Liver (tissue), 9 donors: ENCODE measurements around the gene MYO1B. TPM values are rescaled to one million over a fixed set of nuclear protein-coding genes. Genes with fewer than 3 reads are reported as not detected.

Experiments
- DNase-seq: peaks from one replicate; pipeline ENCODE4 v3.0.0-alpha.2; 2017; ENCODE audit warnings: low spot score
- H3K27ac ChIP-seq, 2 donors: one replicate each; pipeline ENCODE4 v1.7.0; 2013; ENCODE audit warnings: inconsistent platforms in 2 of 2, low read length in 2 of 2, control low read depth in 1 of 2, low read depth in 1 of 2, mild to moderate bottlenecking in 1 of 2
- H3K27me3 ChIP-seq, 4 donors: one replicate each; pipeline versions ENCODE4 v1.6.1 to v1.7.0; 2013; ENCODE audit warnings: low read length in 3 of 4, inconsistent platforms in 1 of 4, mild to moderate bottlenecking in 1 of 4, moderate library complexity in 1 of 4; ENCODE audit not compliant: control insufficient read depth in 4 of 4, insufficient read depth in 4 of 4
- H3K36me3 ChIP-seq, 4 donors: one replicate each; pipeline versions ENCODE4 v1.6.1 to v1.7.0; 2013; ENCODE audit warnings: low read length in 3 of 4, mild to moderate bottlenecking in 3 of 4, low read depth in 1 of 4, moderate library complexity in 1 of 4; ENCODE audit not compliant: control insufficient read depth in 4 of 4, insufficient read depth in 3 of 4
- H3K4me1 ChIP-seq, 4 donors: one replicate each; pipeline versions ENCODE4 v1.6.1 to v1.7.0; 2013; ENCODE audit warnings: low read length in 3 of 4, mild to moderate bottlenecking in 3 of 4, moderate library complexity in 1 of 4; ENCODE audit not compliant: control insufficient read depth in 4 of 4, insufficient read depth in 4 of 4
- H3K4me3 ChIP-seq, 3 donors: one replicate each; pipeline versions ENCODE4 v1.6.1 to v1.7.0; 2013; ENCODE audit warnings: low read length in 3 of 3, control low read depth in 1 of 3, low read depth in 1 of 3, mild to moderate bottlenecking in 1 of 3
- H3K9ac ChIP-seq, 2 donors: one replicate each; pipeline ENCODE4 v1.7.0; 2013; ENCODE audit warnings: low read length in 2 of 2, mild to moderate bottlenecking in 2 of 2, moderate library complexity in 2 of 2, control low read depth in 1 of 2, low read depth in 1 of 2
- H3K9me3 ChIP-seq, 4 donors: one replicate each; pipeline versions ENCODE4 v1.6.1 to v1.7.0; 2013; ENCODE audit warnings: low read length in 3 of 4; ENCODE audit not compliant: control insufficient read depth in 4 of 4
- EGR1 ChIP-seq, 2 donors: IDR thresholded peaks; 2 replicates each; pipeline ENCODE4 v1.6.1; 2016 to 2018; ENCODE audit warnings: antibody characterized with exemption in 2 of 2, low read depth in 2 of 2
- FOXA1 ChIP-seq: IDR thresholded peaks from 2 replicates; pipeline ENCODE4 v1.6.1; 2016; ENCODE audit warnings: antibody characterized with exemption
- GABPA ChIP-seq, 2 donors: IDR thresholded peaks in 1 of 2; conservative IDR thresholded peaks in 1 of 2; 2 replicates each; pipeline ENCODE4 v1.6.1; 2016; ENCODE audit warnings: antibody characterized with exemption in 2 of 2, mild to moderate bottlenecking in 1 of 2, moderate library complexity in 1 of 2
- HNF4A ChIP-seq, 2 donors: conservative IDR thresholded peaks; 2 replicates each; pipeline ENCODE4 v1.6.1; 2016; ENCODE audit warnings: antibody characterized with exemption in 2 of 2, mild to moderate bottlenecking in 2 of 2
- HNF4G ChIP-seq: IDR thresholded peaks from 2 replicates; pipeline ENCODE4 v1.6.1; 2016; ENCODE audit warnings: antibody characterized with exemption
- JUND ChIP-seq, 2 donors: IDR thresholded peaks; 2 replicates each; pipeline ENCODE4 v1.6.1; 2016; ENCODE audit warnings: antibody characterized with exemption in 2 of 2
- NR2F2 ChIP-seq: IDR thresholded peaks from 2 replicates; pipeline ENCODE4 v1.6.1; 2016; ENCODE audit warnings: antibody characterized with exemption
- RAD21 ChIP-seq, 2 donors: IDR thresholded peaks; 2 replicates each; pipeline ENCODE4 v1.6.1; 2016; ENCODE audit warnings: antibody characterized with exemption in 2 of 2, mild to moderate bottlenecking in 2 of 2
- RXRA ChIP-seq, 2 donors: IDR thresholded peaks; 2 replicates each; pipeline ENCODE4 v1.6.1; 2017 to 2018; ENCODE audit warnings: antibody characterized with exemption in 2 of 2, mild to moderate bottlenecking in 1 of 2
- TAF1 ChIP-seq: conservative IDR thresholded peaks from 2 replicates; pipeline ENCODE4 v1.6.1; 2016; ENCODE audit warnings: antibody characterized with exemption, mild to moderate bottlenecking
- YY1 ChIP-seq: IDR thresholded peaks from 2 replicates; pipeline ENCODE4 v1.6.1; 2016; ENCODE audit warnings: antibody characterized with exemption, mild to moderate bottlenecking
- WGBS: extraction: QIAGEN DNeasy Blood & Tissue Kit; methylation state at CpG from one replicate; pipeline ENCODE4 v1.1.7; 2013; 5-methylcytosine and 5-hydroxymethylcytosine counted together
- polyA plus RNA-seq, 2 donors: library from polyadenylated mRNA; stranded (reverse) in 1 of 2; unstranded in 1 of 2; fragments of 200-250 nt in 1 of 2; fragments of >200 nt in 1 of 2; fragmentation: Nextera tagmentation in 1 of 2; extraction: Ambion mirVana in 1 of 2; gene quantifications; one replicate each; pipeline versions ENCODE4 v1.2.1 to v1.2.3, GENCODE V29; 2013 to 2015
- total RNA-seq, 2 donors: library from RNA; depleted of rRNA; stranded (reverse); fragments of >200 nt; gene quantifications; one replicate each; pipeline ENCODE4 v1.2.3, GENCODE V29; 2014
- TF ChIP-seq, protein P1 (sequence below): IDR thresholded peaks from 2 replicates; pipeline ENCODE4 v1.6.1; 2016; ENCODE audit warnings: antibody characterized with exemption
- TF ChIP-seq, protein P2 (sequence below): IDR thresholded peaks from 2 replicates; pipeline ENCODE4 v1.6.1; 2016; ENCODE audit warnings: antibody characterized with exemption
- TF ChIP-seq, protein P3 (sequence below): fragments of 150-350 bp; IDR thresholded peaks from 2 replicates; pipeline ENCODE4 v1.5.1; 2017; ENCODE audit warnings: improper control_type of control experiment, low read depth, low read length; ENCODE audit not compliant: missing input control
- TF ChIP-seq, protein P4 (sequence below): IDR thresholded peaks from 2 replicates; pipeline ENCODE4 v1.6.1; 2016; ENCODE audit warnings: antibody characterized with exemption
- TF ChIP-seq, protein P5 (sequence below): IDR thresholded peaks from 2 replicates; pipeline ENCODE4 v1.6.1; 2016; ENCODE audit warnings: antibody characterized with exemption, mild to moderate bottlenecking
- donor health status: healthy.
- donor health status: healthy.
- donor health status: healthy.
- donor health status: healthy.
- donor health status: healthy.

MYO1B gene
- total and polyA plus RNA-seq, 4 donors: 66.5 to 434 (median 117) TPM

DNA sequence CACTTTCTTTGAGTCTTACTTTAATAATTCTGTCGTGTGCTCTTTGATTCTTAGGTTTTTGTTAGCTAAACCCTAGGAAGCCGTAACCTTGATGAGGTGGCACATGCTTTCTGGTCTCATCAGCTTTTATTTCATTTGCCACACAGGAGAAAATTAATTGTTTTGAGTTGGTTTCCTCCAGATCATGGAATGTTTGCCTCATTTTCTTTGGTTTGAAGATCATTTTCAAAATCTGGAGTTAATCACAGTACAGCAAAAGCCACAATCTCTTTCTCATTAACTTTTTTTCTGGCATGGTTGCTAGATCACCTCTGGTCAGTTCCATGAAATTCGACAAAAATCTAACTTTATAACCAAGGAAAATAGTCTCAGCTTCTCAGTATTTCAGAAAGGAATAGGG is 182.9 kb downstream of the MYO1B start:
- Histone ChIP-seq H3K9ac (no peak overlapping the region), H3K27me3 (no peaks in the 10 kb centered on the region), H3K4me1 (no peaks in the 10 kb centered on the region), H3K4me3 (no peak overlapping the region), H3K36me3 (peaks cover 1 to 21% (median 12%) of the 10 kb centered on the region in 4 donors), H3K9me3 (no peaks in the 10 kb centered on the region), H3K27ac (no peak overlapping the region)
- WGBS: 90% methylated on average over 3 of the region's 3 CpGs
- no peak for TF ChIP-seq FOXA1
- TF ChIP-seq, protein P1, sequence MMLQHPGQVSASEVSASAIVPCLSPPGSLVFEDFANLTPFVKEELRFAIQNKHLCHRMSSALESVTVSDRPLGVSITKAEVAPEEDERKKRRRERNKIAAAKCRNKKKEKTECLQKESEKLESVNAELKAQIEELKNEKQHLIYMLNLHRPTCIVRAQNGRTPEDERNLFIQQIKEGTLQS: no peak
- TF ChIP-seq HNF4A (conservative IDR thresholded peaks at IDR 0.05): no peak
- no peak for TF ChIP-seq GABPA (IDR thresholded peaks at IDR 0.05 in 1 of 2, conservative IDR thresholded peaks at IDR 0.05 in 1 of 2)
- no peak for TF ChIP-seq EGR1 (IDR thresholded peaks at IDR 0.05; ENCODE audit: low read depth in 2 of 2)
- TF ChIP-seq, protein P2, sequence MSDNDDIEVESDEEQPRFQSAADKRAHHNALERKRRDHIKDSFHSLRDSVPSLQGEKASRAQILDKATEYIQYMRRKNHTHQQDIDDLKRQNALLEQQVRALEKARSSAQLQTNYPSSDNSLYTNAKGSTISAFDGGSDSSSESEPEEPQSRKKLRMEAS: no peak
- TF ChIP-seq YY1: no peak
- TF ChIP-seq JUND (IDR thresholded peaks at IDR 0.05): no peak
- no peak for TF ChIP-seq RXRA (IDR thresholded peaks at IDR 0.05)
- no peak for TF ChIP-seq HNF4G
- no peak for DNase-seq

DNA sequence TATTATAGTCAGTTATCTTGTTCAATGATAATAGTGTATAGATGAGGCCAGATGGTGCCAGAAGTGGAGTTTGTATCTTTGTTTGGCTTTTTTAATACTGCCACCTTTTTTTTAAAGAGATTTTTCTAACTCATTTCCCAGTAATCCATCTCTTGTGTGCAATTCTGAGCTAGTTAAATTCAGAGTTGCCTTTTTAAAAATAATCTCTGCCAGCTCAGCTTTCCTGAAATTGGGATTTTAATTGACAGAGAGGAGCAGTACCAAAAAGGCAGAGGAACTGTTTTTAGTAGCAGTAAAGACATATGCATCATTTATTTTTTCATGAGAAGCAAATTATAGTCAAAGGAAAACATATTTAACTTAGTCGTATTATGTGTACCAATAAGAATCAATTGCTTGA is 185.3 kb downstream of the MYO1B start:
- WGBS: 82% methylated on average over 1 of the region's 1 CpG
- no peaks in the 10 kb centered on the region for H3K27me3 ChIP-seq
- no peaks in the 10 kb centered on the region for H3K9me3 ChIP-seq
- no peak for DNase-seq
- no peak overlapping the region for H3K27ac ChIP-seq
- peaks cover 0 to 5% (median 2%) of the 10 kb centered on the region in 4 donors for H3K36me3 ChIP-seq
- H3K4me1 ChIP-seq: no peaks in the 10 kb centered on the region
- no peak overlapping the region for H3K9ac ChIP-seq
- no peak for TF ChIP-seq HNF4G
- H3K4me3 ChIP-seq: no peak overlapping the region

DNA sequence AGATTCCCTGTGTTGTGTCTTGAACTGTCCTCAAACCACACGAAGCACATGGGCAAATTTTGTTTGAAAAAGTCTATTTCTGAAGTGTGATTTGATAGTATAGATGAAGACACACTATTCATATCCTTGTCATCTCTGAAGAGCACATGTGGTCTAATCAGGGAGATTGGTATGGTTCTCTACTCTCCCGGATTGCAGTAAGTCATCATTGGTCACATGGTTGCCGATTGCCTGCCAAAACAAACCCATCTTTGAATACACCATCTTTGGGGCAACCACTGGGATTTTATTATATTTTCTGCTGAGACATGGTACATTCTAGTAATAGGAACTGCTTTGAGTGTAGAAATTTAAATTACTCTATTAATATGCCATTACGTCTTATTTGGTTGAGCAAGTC is 186.9 kb downstream of the MYO1B start:
- Histone ChIP-seq H3K4me1 (no peaks in the 10 kb centered on the region), H3K9ac (no peak overlapping the region), H3K27me3 (no peaks in the 10 kb centered on the region), H3K4me3 (no peak overlapping the region), H3K27ac (no peak overlapping the region), H3K9me3 (no peaks in the 10 kb centered on the region), H3K36me3 (no peaks in the 10 kb centered on the region)
- no peak for DNase-seq
- 76% methylated on average over 4 of the region's 4 CpGs for WGBS
- TF ChIP-seq, protein P2: no peak
- TF ChIP-seq, protein P1: no peak
- TF ChIP-seq RAD21 (IDR thresholded peaks at IDR 0.05): no peak
- TF ChIP-seq, protein P3, sequence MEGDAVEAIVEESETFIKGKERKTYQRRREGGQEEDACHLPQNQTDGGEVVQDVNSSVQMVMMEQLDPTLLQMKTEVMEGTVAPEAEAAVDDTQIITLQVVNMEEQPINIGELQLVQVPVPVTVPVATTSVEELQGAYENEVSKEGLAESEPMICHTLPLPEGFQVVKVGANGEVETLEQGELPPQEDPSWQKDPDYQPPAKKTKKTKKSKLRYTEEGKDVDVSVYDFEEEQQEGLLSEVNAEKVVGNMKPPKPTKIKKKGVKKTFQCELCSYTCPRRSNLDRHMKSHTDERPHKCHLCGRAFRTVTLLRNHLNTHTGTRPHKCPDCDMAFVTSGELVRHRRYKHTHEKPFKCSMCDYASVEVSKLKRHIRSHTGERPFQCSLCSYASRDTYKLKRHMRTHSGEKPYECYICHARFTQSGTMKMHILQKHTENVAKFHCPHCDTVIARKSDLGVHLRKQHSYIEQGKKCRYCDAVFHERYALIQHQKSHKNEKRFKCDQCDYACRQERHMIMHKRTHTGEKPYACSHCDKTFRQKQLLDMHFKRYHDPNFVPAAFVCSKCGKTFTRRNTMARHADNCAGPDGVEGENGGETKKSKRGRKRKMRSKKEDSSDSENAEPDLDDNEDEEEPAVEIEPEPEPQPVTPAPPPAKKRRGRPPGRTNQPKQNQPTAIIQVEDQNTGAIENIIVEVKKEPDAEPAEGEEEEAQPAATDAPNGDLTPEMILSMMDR: no peak
- no peak for TF ChIP-seq RXRA (IDR thresholded peaks at IDR 0.05)
- TF ChIP-seq, protein P4, sequence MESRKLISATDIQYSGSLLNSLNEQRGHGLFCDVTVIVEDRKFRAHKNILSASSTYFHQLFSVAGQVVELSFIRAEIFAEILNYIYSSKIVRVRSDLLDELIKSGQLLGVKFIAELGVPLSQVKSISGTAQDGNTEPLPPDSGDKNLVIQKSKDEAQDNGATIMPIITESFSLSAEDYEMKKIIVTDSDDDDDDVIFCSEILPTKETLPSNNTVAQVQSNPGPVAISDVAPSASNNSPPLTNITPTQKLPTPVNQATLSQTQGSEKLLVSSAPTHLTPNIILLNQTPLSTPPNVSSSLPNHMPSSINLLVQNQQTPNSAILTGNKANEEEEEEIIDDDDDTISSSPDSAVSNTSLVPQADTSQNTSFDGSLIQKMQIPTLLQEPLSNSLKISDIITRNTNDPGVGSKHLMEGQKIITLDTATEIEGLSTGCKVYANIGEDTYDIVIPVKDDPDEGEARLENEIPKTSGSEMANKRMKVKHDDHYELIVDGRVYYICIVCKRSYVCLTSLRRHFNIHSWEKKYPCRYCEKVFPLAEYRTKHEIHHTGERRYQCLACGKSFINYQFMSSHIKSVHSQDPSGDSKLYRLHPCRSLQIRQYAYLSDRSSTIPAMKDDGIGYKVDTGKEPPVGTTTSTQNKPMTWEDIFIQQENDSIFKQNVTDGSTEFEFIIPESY: no peak
- no peak for TF ChIP-seq HNF4G
- TF ChIP-seq TAF1: no peak
- no peak for TF ChIP-seq GABPA (IDR thresholded peaks at IDR 0.05 in 1 of 2, conservative IDR thresholded peaks at IDR 0.05 in 1 of 2)
- no peak for TF ChIP-seq HNF4A (conservative IDR thresholded peaks at IDR 0.05)
- no peak for TF ChIP-seq FOXA1
- no peak for TF ChIP-seq NR2F2
- no peak for TF ChIP-seq JUND (IDR thresholded peaks at IDR 0.05)
- TF ChIP-seq, protein P5, sequence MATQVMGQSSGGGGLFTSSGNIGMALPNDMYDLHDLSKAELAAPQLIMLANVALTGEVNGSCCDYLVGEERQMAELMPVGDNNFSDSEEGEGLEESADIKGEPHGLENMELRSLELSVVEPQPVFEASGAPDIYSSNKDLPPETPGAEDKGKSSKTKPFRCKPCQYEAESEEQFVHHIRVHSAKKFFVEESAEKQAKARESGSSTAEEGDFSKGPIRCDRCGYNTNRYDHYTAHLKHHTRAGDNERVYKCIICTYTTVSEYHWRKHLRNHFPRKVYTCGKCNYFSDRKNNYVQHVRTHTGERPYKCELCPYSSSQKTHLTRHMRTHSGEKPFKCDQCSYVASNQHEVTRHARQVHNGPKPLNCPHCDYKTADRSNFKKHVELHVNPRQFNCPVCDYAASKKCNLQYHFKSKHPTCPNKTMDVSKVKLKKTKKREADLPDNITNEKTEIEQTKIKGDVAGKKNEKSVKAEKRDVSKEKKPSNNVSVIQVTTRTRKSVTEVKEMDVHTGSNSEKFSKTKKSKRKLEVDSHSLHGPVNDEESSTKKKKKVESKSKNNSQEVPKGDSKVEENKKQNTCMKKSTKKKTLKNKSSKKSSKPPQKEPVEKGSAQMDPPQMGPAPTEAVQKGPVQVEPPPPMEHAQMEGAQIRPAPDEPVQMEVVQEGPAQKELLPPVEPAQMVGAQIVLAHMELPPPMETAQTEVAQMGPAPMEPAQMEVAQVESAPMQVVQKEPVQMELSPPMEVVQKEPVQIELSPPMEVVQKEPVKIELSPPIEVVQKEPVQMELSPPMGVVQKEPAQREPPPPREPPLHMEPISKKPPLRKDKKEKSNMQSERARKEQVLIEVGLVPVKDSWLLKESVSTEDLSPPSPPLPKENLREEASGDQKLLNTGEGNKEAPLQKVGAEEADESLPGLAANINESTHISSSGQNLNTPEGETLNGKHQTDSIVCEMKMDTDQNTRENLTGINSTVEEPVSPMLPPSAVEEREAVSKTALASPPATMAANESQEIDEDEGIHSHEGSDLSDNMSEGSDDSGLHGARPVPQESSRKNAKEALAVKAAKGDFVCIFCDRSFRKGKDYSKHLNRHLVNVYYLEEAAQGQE: no peak
- no peak for TF ChIP-seq EGR1 (IDR thresholded peaks at IDR 0.05; ENCODE audit: low read depth in 2 of 2)
- TF ChIP-seq YY1: no peak
